ENCODE measurements around the gene BSDC1. TPM values are rescaled to one million over a fixed set of nuclear protein-coding genes. Genes with fewer than 3 reads are reported as not detected.

Gene BSDC1
- total RNA-seq, 1 donor from 2014 or later: 56.1 TPM

GRCh38 chr1:32390904-32391870 lies 3.1 kb downstream of the BSDC1 start:
- TF ChIP-seq, protein P1, sequence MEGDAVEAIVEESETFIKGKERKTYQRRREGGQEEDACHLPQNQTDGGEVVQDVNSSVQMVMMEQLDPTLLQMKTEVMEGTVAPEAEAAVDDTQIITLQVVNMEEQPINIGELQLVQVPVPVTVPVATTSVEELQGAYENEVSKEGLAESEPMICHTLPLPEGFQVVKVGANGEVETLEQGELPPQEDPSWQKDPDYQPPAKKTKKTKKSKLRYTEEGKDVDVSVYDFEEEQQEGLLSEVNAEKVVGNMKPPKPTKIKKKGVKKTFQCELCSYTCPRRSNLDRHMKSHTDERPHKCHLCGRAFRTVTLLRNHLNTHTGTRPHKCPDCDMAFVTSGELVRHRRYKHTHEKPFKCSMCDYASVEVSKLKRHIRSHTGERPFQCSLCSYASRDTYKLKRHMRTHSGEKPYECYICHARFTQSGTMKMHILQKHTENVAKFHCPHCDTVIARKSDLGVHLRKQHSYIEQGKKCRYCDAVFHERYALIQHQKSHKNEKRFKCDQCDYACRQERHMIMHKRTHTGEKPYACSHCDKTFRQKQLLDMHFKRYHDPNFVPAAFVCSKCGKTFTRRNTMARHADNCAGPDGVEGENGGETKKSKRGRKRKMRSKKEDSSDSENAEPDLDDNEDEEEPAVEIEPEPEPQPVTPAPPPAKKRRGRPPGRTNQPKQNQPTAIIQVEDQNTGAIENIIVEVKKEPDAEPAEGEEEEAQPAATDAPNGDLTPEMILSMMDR (IDR thresholded peaks at IDR 0.05): no peak
- H3K27me3 ChIP-seq: no peaks in the 10 kb centered on the region
- H3K36me3 ChIP-seq: peaks cover 42 to 53% of the 10 kb centered on the region in 2 donors
- no peak overlapping the region for H3K27ac ChIP-seq
- DNase-seq (ENCODE audit: low spot score in 2 of 2): no peak
- intact Hi-C loops (cut with DNase I): no loop called here
- no peaks in the 10 kb centered on the region for H3K9me3 ChIP-seq
- H3K4me3 ChIP-seq: no peak overlapping the region
- peaks cover 9 to 24% of the 10 kb centered on the region in 2 donors for H3K4me1 ChIP-seq

DNA sequence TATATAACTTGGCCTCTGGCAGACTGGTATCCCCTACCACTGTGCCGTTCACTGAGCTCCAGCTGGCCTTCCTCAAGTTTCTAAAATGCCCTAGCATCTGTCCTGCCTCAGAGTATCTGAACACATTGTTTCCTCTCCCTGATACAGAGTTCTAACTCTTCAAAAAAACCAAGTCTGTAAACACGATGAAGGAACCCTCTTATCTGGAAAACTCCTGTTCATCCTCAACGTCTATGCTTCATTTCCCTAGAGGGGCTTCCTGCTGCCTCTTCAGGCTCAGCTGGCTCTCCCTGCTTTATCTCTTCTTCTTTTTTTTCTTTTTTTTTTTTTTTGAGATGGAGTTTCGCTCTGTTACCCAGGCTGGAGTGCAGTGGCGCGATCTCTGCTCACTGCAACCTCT lies 5.6 kb downstream of the BSDC1 start:
- TF ChIP-seq, protein P1 (IDR thresholded peaks at IDR 0.05): no peak
- no peak overlapping the region for H3K4me3 ChIP-seq
- peaks cover 9 to 18% of the 10 kb centered on the region in 2 donors for H3K4me1 ChIP-seq
- intact Hi-C loops (cut with DNase I): no loop called here
- H3K9me3 ChIP-seq: no peaks in the 10 kb centered on the region
- peaks cover 67 to 79% of the 10 kb centered on the region in 2 donors for H3K36me3 ChIP-seq
- H3K27me3 ChIP-seq: no peaks in the 10 kb centered on the region
- no peak for DNase-seq (ENCODE audit: low spot score in 2 of 2)
- no peak overlapping the region for H3K27ac ChIP-seq

DNA sequence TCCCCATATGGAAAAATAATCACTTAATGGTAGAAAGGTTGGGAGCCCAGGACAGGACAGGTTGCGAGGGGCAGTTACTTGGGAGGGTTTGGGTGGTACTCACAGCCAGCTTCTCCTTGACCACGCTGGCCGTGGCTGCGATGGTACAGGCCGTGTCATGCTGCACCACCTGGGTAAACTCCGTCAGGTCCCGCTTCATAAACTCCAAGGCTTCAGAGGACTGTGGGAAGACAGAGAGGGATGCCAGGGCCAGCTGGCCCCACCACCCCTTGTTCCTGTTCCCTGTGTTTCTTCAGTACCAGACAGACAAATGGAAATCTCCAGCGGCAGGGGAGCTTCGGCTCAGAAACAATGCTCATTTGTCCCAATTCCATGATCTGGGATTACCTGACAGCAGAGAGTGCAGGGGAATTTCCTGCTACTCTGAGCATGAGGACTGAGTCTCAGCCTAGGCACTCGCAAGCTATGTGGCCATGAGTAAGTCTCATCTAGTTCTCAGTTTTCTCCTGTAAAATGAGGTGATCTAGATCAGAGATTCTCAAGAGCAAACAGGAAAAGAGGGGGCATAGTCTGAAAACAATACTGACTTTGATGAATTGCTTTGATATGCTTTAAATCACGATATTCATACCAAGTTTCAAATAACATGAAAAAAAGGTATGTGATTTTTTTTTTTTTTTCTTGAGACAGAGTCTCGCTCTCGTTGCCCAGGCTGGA lies 7.4 kb downstream of the BSDC1 start:
- H3K27me3 ChIP-seq: no peaks in the 10 kb centered on the region
- TF ChIP-seq, protein P1 (IDR thresholded peaks at IDR 0.05): no peak
- intact Hi-C loops (cut with DNase I): no loop called here
- H3K4me1 ChIP-seq: peaks cover 0 to 7% of the 10 kb centered on the region in 2 donors
- H3K9me3 ChIP-seq: no peaks in the 10 kb centered on the region
- no peak for DNase-seq (ENCODE audit: low spot score in 2 of 2)
- H3K36me3 ChIP-seq: peaks cover 82 to 97% of the 10 kb centered on the region in 2 donors
- no peak overlapping the region for H3K4me3 ChIP-seq
- H3K27ac ChIP-seq: no peak overlapping the region

GRCh38 chr1:32380057-32380456 lies 14.2 kb downstream of the BSDC1 start:
- TF ChIP-seq, protein P1 (IDR thresholded peaks at IDR 0.05): no peak
- no peaks in the 10 kb centered on the region for H3K9me3 ChIP-seq
- H3K4me3 ChIP-seq: no peak overlapping the region
- no peaks in the 10 kb centered on the region for H3K27me3 ChIP-seq
- DNase-seq (ENCODE audit: low spot score in 2 of 2): no peak
- peaks cover 98 to 100% of the 10 kb centered on the region in 2 donors for H3K36me3 ChIP-seq
- intact Hi-C loops (cut with DNase I): no loop called here
- no peaks in the 10 kb centered on the region for H3K4me1 ChIP-seq
- H3K27ac ChIP-seq: no peak overlapping the region

GRCh38 chr1:32377541-32378220 lies 16.6 kb downstream of the BSDC1 start:
- Histone ChIP-seq H3K9me3 (no peaks in the 10 kb centered on the region), H3K36me3 (peaks cover 95 to 100% of the 10 kb centered on the region in 2 donors), H3K4me3 (no peak overlapping the region), H3K4me1 (no peaks in the 10 kb centered on the region), H3K27me3 (no peaks in the 10 kb centered on the region), H3K27ac (no peak overlapping the region)
- intact Hi-C loops (cut with DNase I): no loop called here
- DNase-seq (ENCODE audit: low spot score in 2 of 2): no peak
- TF ChIP-seq, protein P1 (IDR thresholded peaks at IDR 0.05): no peak

All from ascending aorta (tissue), 2 donors.